Measurements from ENCODE around the gene PLEKHM3. TPM values are rescaled to one million over a fixed set of nuclear protein-coding genes. Genes with fewer than 3 reads are reported as not detected.
"Not testable (repeated sequence)": the region's sequence is repeated elsewhere in the genome, so short reads cannot be mapped to it uniquely, and the experiment has no call there.

Gene PLEKHM3
- total RNA-seq, 2 experiments from 2014 or later: 4.9 to 5.4 TPM

DNA sequence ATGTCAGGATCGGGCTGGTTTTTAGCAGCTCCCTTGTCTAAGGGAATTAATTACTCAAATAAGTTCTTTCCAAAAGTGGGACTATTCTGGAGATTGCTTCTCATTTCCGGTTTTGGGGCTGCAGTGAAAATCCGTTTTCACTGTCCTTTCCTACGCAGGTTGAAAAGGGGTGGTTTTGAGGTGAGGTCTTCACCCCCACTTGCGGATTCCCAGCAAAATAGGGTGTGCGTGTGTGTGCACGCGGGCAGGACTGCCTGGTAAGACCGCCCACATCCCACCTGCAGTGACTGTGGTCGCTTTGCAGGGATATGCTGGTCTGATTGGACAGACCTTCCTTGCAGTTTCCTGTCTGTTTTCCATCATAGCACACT, 472 bp upstream of the PLEKHM3 start:
- peak overlapping the region; percentile 94 for H3K4me3 Mint-ChIP-seq
- H3K27me3 Mint-ChIP-seq: peaks cover 2% of the 10 kb centered on the region
- CTCF ChIA-PET: interaction anchor here (1.3 to 2.9 kb wide), 4 partner anchors 9 to 314 kb away, joined by 3 to 22 read pairs (median 4); partner anchors contain the start of gene CCNYL1
- H3K9me3 Mint-ChIP-seq: peaks cover 3% of the 10 kb centered on the region
- H3K4me1 Mint-ChIP-seq: peaks cover 21% of the 10 kb centered on the region
- DNase-seq: peak; percentile 27
- H3K27ac Mint-ChIP-seq: peak overlapping the region; percentile 81
- POLR2A ChIA-PET: interaction anchor here (1.0 to 1.8 kb wide), 4 partner anchors 9 to 400 kb away, joined by 3 to 7 read pairs (median 4); partner anchors contain the start of gene PIKFYVE
- H3K36me3 Mint-ChIP-seq (ENCODE audit: low read depth): no peaks in the 10 kb centered on the region

DNA sequence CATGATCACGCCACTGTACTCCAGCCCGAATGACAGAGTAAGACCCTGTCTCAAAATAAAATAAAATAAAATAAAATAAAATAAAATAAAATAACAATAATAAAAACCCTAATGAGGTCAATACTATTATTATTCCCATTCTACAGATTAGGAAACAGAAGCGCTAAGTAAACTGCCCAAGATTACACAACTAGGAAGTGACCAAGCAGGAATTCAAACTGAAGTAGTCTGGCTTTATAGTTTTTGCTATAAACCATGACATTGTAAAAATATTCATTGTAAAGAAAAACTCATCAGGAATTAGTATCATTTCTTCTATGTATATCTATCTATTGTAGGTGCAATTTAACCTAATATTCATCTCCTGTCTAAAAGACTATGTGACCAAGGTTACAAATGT, 1.2 kb downstream of the PLEKHM3 start:
- H3K27ac Mint-ChIP-seq: no peak overlapping the region
- ChIA-PET CTCF (interaction anchor here (1.5 to 2.9 kb wide), 3 partner anchors 10 to 398 kb away, joined by 3 to 22 read pairs (median 7); partner anchors contain the start of gene METTL21A), POLR2A (interaction anchor here (1.1 to 1.8 kb wide), 2 partner anchors 242 to 312 kb away, joined by 3 to 5 read pairs; partner anchors contain the start of gene PIKFYVE)
- no peaks in the 10 kb centered on the region for H3K27me3 Mint-ChIP-seq
- DNase-seq: no peak
- H3K36me3 Mint-ChIP-seq (ENCODE audit: low read depth): no peaks in the 10 kb centered on the region
- peaks cover 21% of the 10 kb centered on the region for H3K4me1 Mint-ChIP-seq
- peaks cover 3% of the 10 kb centered on the region for H3K9me3 Mint-ChIP-seq
- no peak overlapping the region for H3K4me3 Mint-ChIP-seq

GRCh38 chr2:208020253-208020652, 5.1 kb downstream of the PLEKHM3 start:
- peaks cover 23% of the 10 kb centered on the region for H3K4me1 Mint-ChIP-seq
- ChIA-PET CTCF (interaction anchor here (1.2 kb wide), 1 partner anchor 275 kb away, joined by 3 read pairs; no protein-coding TSS in a partner anchor), POLR2A (no interaction called here)
- H3K9me3 Mint-ChIP-seq: no peaks in the 10 kb centered on the region
- no peak for DNase-seq
- no peak overlapping the region for H3K27ac Mint-ChIP-seq
- H3K27me3 Mint-ChIP-seq: no peaks in the 10 kb centered on the region
- peaks cover 4% of the 10 kb centered on the region for H3K36me3 Mint-ChIP-seq (ENCODE audit: low read depth)
- H3K4me3 Mint-ChIP-seq: no peak overlapping the region

DNA sequence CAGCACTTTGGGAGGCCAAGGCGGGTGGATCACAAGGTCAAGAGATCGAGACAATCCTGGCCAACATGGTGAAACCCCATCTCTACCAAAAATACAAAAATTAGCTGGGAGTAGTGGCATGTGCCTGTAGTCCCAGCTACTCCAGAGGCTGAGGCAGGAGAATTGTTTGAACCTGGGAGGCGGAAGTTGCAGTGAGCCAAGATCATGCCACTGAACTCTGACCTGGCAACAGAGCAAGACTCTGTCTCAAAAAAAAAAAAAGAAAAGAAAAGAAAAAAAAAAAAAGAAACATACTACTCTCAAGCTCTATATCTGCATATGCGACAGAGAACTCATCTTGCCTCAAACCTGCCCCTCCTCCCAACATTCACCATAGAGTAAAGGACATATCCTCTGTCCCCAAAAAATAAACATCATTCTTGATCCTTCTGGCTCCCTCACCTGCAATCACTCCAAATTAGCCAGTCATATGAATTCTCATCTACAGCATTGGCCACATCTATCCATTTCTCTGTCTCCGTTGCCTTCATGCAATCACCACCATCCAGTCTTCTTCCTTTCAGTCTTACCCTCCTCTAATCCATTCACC, 7.1 kb downstream of the PLEKHM3 start:
- H3K4me3 Mint-ChIP-seq; H3K27me3 Mint-ChIP-seq; H3K36me3 Mint-ChIP-seq (ENCODE audit: low read depth); H3K27ac Mint-ChIP-seq; H3K9me3 Mint-ChIP-seq; POLR2A ChIA-PET; CTCF ChIA-PET; DNase-seq: not testable (repeated sequence)
- H3K4me1 Mint-ChIP-seq: peaks cover 22% of the 10 kb centered on the region

DNA sequence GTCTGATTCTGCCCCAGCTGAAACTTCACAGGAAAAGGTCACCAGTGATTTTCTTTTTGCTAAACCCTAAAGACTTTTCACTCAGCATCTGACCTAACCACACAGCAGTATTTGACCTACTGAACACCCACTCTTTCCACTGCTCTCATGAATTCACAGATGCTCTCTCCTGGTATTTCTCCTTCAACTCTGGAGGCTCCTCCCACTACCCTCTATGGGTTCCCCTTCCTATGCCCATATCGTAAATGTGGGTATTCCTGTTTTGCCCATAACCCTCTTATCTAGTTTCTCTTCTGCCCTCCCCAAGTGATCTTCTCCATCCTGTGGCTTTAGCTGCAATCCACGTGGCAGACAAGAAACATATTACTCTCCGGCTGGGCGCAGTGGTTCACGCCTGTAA, 7.6 kb downstream of the PLEKHM3 start:
- no peak for DNase-seq
- Mint-ChIP-seq H3K36me3 (ENCODE audit: low read depth) (peaks cover 4% of the 10 kb centered on the region), H3K27ac (no peak overlapping the region), H3K4me3 (no peak overlapping the region), H3K27me3 (no peaks in the 10 kb centered on the region), H3K4me1 (peaks cover 24% of the 10 kb centered on the region), H3K9me3 (no peaks in the 10 kb centered on the region)
- CTCF ChIA-PET: no interaction called here
- POLR2A ChIA-PET: no interaction called here

GRCh38 chr2:208015475-208015874, 9.9 kb downstream of the PLEKHM3 start:
- ChIA-PET CTCF (interaction anchor here (1.6 kb wide), 1 partner anchor 25 kb away, joined by 4 read pairs; no protein-coding TSS in a partner anchor), POLR2A (no interaction called here)
- H3K27ac Mint-ChIP-seq: no peak overlapping the region
- peaks cover 24% of the 10 kb centered on the region for H3K4me1 Mint-ChIP-seq
- no peak overlapping the region for H3K4me3 Mint-ChIP-seq
- no peaks in the 10 kb centered on the region for H3K9me3 Mint-ChIP-seq
- H3K27me3 Mint-ChIP-seq: no peaks in the 10 kb centered on the region
- no peak for DNase-seq
- peaks cover 4% of the 10 kb centered on the region for H3K36me3 Mint-ChIP-seq (ENCODE audit: low read depth)

- no peaks in the 10 kb centered on the region for H3K9me3 Mint-ChIP-seq
- H3K4me3 Mint-ChIP-seq: no peak overlapping the region
- CTCF ChIA-PET: interaction anchor here (1.6 kb wide), 1 partner anchor 27 kb away, joined by 4 read pairs; no protein-coding TSS in a partner anchor
- no peak for DNase-seq
- H3K36me3 Mint-ChIP-seq (ENCODE audit: low read depth): peaks cover 3% of the 10 kb centered on the region
- H3K27ac Mint-ChIP-seq: no peak overlapping the region
- H3K27me3 Mint-ChIP-seq: no peaks in the 10 kb centered on the region
- peaks cover 24% of the 10 kb centered on the region for H3K4me1 Mint-ChIP-seq
- POLR2A ChIA-PET: interaction anchor here (0.6 kb wide), 1 partner anchor 305 kb away, joined by 4 read pairs; no protein-coding TSS in a partner anchor
These were observed 11.8 kb downstream of the PLEKHM3 start for GRCh38 chr2:208013285-208014178.

- Mint-ChIP-seq H3K4me3 (no peak overlapping the region), H3K36me3 (ENCODE audit: low read depth) (no peaks in the 10 kb centered on the region), H3K27ac (no peak overlapping the region), H3K9me3 (no peaks in the 10 kb centered on the region), H3K4me1 (peaks cover 16% of the 10 kb centered on the region), H3K27me3 (no peaks in the 10 kb centered on the region)
- no peak for DNase-seq
- ChIA-PET CTCF (no interaction called here), POLR2A (no interaction called here)
These were observed 12.9 kb downstream of the PLEKHM3 start for GRCh38 chr2:208012449-208012848.

- Mint-ChIP-seq H3K9me3 (no peaks in the 10 kb centered on the region), H3K4me3 (no peak overlapping the region), H3K36me3 (ENCODE audit: low read depth) (no peaks in the 10 kb centered on the region), H3K4me1 (peaks cover 18% of the 10 kb centered on the region), H3K27me3 (no peaks in the 10 kb centered on the region), H3K27ac (no peak overlapping the region)
- no peak for DNase-seq
- POLR2A ChIA-PET: no interaction called here
- CTCF ChIA-PET: no interaction called here
These were observed 14.8 kb downstream of the PLEKHM3 start for GRCh38 chr2:208010506-208010905.

GRCh38 chr2:208006833-208007232, 18.5 kb downstream of the PLEKHM3 start:
- POLR2A ChIA-PET: interaction anchor here (1.3 kb wide), 1 partner anchor 18 kb away, joined by 3 read pairs; the partner anchor contains the start of gene PLEKHM3
- H3K27me3 Mint-ChIP-seq: no peaks in the 10 kb centered on the region
- H3K4me1 Mint-ChIP-seq: peaks cover 5% of the 10 kb centered on the region
- DNase-seq: no peak
- no peaks in the 10 kb centered on the region for H3K9me3 Mint-ChIP-seq
- no peak overlapping the region for H3K27ac Mint-ChIP-seq
- H3K36me3 Mint-ChIP-seq (ENCODE audit: low read depth): no peaks in the 10 kb centered on the region
- CTCF ChIA-PET: interaction anchor here (0.6 kb wide), 1 partner anchor 87 kb away, joined by 3 read pairs; no protein-coding TSS in a partner anchor
- H3K4me3 Mint-ChIP-seq: no peak overlapping the region

- Mint-ChIP-seq H3K36me3 (ENCODE audit: low read depth) (no peaks in the 10 kb centered on the region), H3K27ac (no peak overlapping the region), H3K27me3 (no peaks in the 10 kb centered on the region), H3K4me3 (no peak overlapping the region), H3K9me3 (no peaks in the 10 kb centered on the region), H3K4me1 (peaks cover 5% of the 10 kb centered on the region)
- ChIA-PET CTCF (interaction anchor here (0.6 kb wide), 1 partner anchor 87 kb away, joined by 3 read pairs; no protein-coding TSS in a partner anchor), POLR2A (no interaction called here)
- no peak for DNase-seq
These were observed 19.0 kb downstream of the PLEKHM3 start for GRCh38 chr2:208006337-208006736.

GRCh38 chr2:208001924-208002323, 23.4 kb downstream of the PLEKHM3 start:
- no peak overlapping the region for H3K4me3 Mint-ChIP-seq
- DNase-seq: no peak
- ChIA-PET POLR2A (no interaction called here), CTCF (no interaction called here)
- H3K27me3 Mint-ChIP-seq: no peaks in the 10 kb centered on the region
- H3K9me3 Mint-ChIP-seq: no peaks in the 10 kb centered on the region
- H3K36me3 Mint-ChIP-seq (ENCODE audit: low read depth): no peaks in the 10 kb centered on the region
- H3K27ac Mint-ChIP-seq: no peak overlapping the region
- peaks cover under 1% of the 10 kb centered on the region for H3K4me1 Mint-ChIP-seq

- no peak overlapping the region for H3K27ac Mint-ChIP-seq
- ChIA-PET CTCF (no interaction called here), POLR2A (no interaction called here)
- no peak for DNase-seq
- no peaks in the 10 kb centered on the region for H3K27me3 Mint-ChIP-seq
- H3K9me3 Mint-ChIP-seq: no peaks in the 10 kb centered on the region
- H3K4me1 Mint-ChIP-seq: peaks cover 5% of the 10 kb centered on the region
- H3K36me3 Mint-ChIP-seq (ENCODE audit: low read depth): no peaks in the 10 kb centered on the region
- no peak overlapping the region for H3K4me3 Mint-ChIP-seq
These were observed 24.5 kb downstream of the PLEKHM3 start for GRCh38 chr2:208000701-208001395.

Measured in activated CD4-positive, alpha-beta memory T cell treated with anti-CD3 and anti-CD28 coated beads, Interleukin-2, amount 10 ng/mL, durations not matched to agents 7 days and 5 days (primary cell).